ENCODE measurements around the gene DESI1.

- TF ChIP-seq GATA2 (IDR thresholded peaks at IDR 0.05; ENCODE audit: low read depth, low read length) (no peak), GATA3 (IDR thresholded peaks at IDR 0.05; ENCODE audit: low read depth, low read length) (no peak)
These were observed 49.1 kb downstream of the DESI1 start for GRCh38 chr22:41571786-41572185.

All from SH-SY5Y (cell line).